ENCODE measurements around the gene TJP3. TPM values are rescaled to one million over a fixed set of nuclear protein-coding genes. Genes with fewer than 3 reads are reported as not detected.

The TJP3 gene
- total RNA-seq, 1 experiment from 2014 or later: not detected

GRCh38 chr19:3750211-3750610 is 42.0 kb downstream of the TJP3 start:
- intact Hi-C loops (cut with micrococcal nuclease; ENCODE audit: unreplicated experiment): no loop called here
- H3K27ac ChIP-seq (ENCODE audit: low read depth, low read length, poor library complexity, severe bottlenecking): no peak overlapping the region
- no peaks in the 10 kb centered on the region for H3K27me3 ChIP-seq (replicated peaks; ENCODE audit: insufficient read depth, low read depth, low read length, poor library complexity)
- no peaks in the 10 kb centered on the region for H3K9me3 ChIP-seq (ENCODE audit: low read depth, low read length, poor library complexity, severe bottlenecking)
- H3K36me3 ChIP-seq (ENCODE audit: insufficient read depth, low read length, poor library complexity, severe bottlenecking): peaks cover 11% of the 10 kb centered on the region
- ChIA-PET CTCF (no interaction called here), POLR2A (ENCODE audit: low non-redundant PET) (no interaction called here)
- H3K4me3 ChIP-seq (ENCODE audit: low read depth, low read length, poor library complexity, severe bottlenecking): no peak overlapping the region
- H3K4me1 ChIP-seq (ENCODE audit: insufficient read depth, low read length, poor library complexity, severe bottlenecking): no peaks in the 10 kb centered on the region
- BruUV-seq (replicated peaks): no TSS peak
- TF ChIP-seq, protein P1, sequence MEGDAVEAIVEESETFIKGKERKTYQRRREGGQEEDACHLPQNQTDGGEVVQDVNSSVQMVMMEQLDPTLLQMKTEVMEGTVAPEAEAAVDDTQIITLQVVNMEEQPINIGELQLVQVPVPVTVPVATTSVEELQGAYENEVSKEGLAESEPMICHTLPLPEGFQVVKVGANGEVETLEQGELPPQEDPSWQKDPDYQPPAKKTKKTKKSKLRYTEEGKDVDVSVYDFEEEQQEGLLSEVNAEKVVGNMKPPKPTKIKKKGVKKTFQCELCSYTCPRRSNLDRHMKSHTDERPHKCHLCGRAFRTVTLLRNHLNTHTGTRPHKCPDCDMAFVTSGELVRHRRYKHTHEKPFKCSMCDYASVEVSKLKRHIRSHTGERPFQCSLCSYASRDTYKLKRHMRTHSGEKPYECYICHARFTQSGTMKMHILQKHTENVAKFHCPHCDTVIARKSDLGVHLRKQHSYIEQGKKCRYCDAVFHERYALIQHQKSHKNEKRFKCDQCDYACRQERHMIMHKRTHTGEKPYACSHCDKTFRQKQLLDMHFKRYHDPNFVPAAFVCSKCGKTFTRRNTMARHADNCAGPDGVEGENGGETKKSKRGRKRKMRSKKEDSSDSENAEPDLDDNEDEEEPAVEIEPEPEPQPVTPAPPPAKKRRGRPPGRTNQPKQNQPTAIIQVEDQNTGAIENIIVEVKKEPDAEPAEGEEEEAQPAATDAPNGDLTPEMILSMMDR (conservative IDR thresholded peaks at IDR 0.05; ENCODE audit: low read depth, low read length): no peak
- no peak for TF ChIP-seq EZH2 (IDR thresholded peaks at IDR 0.05; ENCODE audit: borderline replicate concordance, low read depth, low read length, poor library complexity, severe bottlenecking)
- no peak for DNase-seq (ENCODE audit: low spot score)

- Histone ChIP-seq H3K27ac (ENCODE audit: low read depth, low read length, poor library complexity, severe bottlenecking) (no peak overlapping the region), H3K4me1 (ENCODE audit: insufficient read depth, low read length, poor library complexity, severe bottlenecking) (no peaks in the 10 kb centered on the region), H3K27me3 (replicated peaks; ENCODE audit: insufficient read depth, low read depth, low read length, poor library complexity) (no peaks in the 10 kb centered on the region), H3K9me3 (ENCODE audit: low read depth, low read length, poor library complexity, severe bottlenecking) (no peaks in the 10 kb centered on the region), H3K4me3 (ENCODE audit: low read depth, low read length, poor library complexity, severe bottlenecking) (no peak overlapping the region), H3K36me3 (ENCODE audit: insufficient read depth, low read length, poor library complexity, severe bottlenecking) (peaks cover 11% of the 10 kb centered on the region)
- no peak for DNase-seq (ENCODE audit: low spot score)
- POLR2A ChIA-PET (ENCODE audit: low non-redundant PET): no interaction called here
- BruUV-seq (replicated peaks): no TSS peak
- intact Hi-C loops (cut with micrococcal nuclease; ENCODE audit: unreplicated experiment): no loop called here
- CTCF ChIA-PET: no interaction called here
- TF ChIP-seq EZH2 (IDR thresholded peaks at IDR 0.05; ENCODE audit: borderline replicate concordance, low read depth, low read length, poor library complexity, severe bottlenecking): no peak
- TF ChIP-seq, protein P1 (conservative IDR thresholded peaks at IDR 0.05; ENCODE audit: low read depth, low read length): no peak
Observed at GRCh38 chr19:3751236-3751635, 43.1 kb downstream of the TJP3 start.

DNA sequence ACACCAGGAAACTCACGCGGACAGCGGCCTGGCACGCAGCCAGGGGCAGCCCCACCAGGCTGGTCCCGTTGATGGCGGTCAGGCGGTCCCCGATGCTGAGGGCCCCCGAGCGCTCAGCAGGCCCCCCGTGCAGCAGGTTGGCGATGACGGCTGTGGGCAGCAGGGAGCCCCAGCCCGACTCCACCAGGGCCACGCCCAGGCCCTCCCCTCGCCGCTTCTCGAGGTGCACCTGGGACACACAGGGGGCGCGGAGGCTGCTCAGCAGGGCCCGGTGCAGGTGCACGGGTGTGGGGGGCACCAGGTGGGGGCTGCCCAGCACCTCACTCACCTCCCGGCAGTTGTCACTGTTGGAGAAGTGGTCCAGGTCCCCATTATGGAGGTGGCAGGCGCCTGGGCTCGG is 44.3 kb downstream of the TJP3 start:
- Histone ChIP-seq H3K4me3 (ENCODE audit: low read depth, low read length, poor library complexity, severe bottlenecking) (no peak overlapping the region), H3K27me3 (replicated peaks; ENCODE audit: insufficient read depth, low read depth, low read length, poor library complexity) (no peaks in the 10 kb centered on the region), H3K9me3 (ENCODE audit: low read depth, low read length, poor library complexity, severe bottlenecking) (no peaks in the 10 kb centered on the region), H3K4me1 (ENCODE audit: insufficient read depth, low read length, poor library complexity, severe bottlenecking) (no peaks in the 10 kb centered on the region), H3K27ac (ENCODE audit: low read depth, low read length, poor library complexity, severe bottlenecking) (no peak overlapping the region), H3K36me3 (ENCODE audit: insufficient read depth, low read length, poor library complexity, severe bottlenecking) (peaks cover 11% of the 10 kb centered on the region)
- BruUV-seq (replicated peaks): no TSS peak
- ChIA-PET POLR2A (ENCODE audit: low non-redundant PET) (no interaction called here), CTCF (no interaction called here)
- DNase-seq (ENCODE audit: low spot score): no peak
- intact Hi-C loops (cut with micrococcal nuclease; ENCODE audit: unreplicated experiment): no loop called here
- TF ChIP-seq, protein P1 (conservative IDR thresholded peaks at IDR 0.05; ENCODE audit: low read depth, low read length): no peak
- TF ChIP-seq EZH2 (IDR thresholded peaks at IDR 0.05; ENCODE audit: borderline replicate concordance, low read depth, low read length, poor library complexity, severe bottlenecking): no peak
